Posterior cingulate gyrus (tissue), 11 donors: ENCODE results near the gene MC2R.
"Not testable (repeated sequence)": the region's sequence is repeated elsewhere in the genome, so short reads cannot be mapped to it uniquely, and the experiment has no call there.

Experiments
- DNase-seq, 10 donors: peaks; one replicate each; pipeline versions ENCODE4 v3.0.0 to v3.0.0-alpha.2; 2020 to 2021; ENCODE audit warnings: mixed read lengths in 3 of 10
- intact Hi-C: fragments of 100-400 bp; cut with DNase I; formaldehyde crosslinking; loops from one replicate; pipeline ENCODE4 v1.15.1; 2023

Gene MC2R

DNA sequence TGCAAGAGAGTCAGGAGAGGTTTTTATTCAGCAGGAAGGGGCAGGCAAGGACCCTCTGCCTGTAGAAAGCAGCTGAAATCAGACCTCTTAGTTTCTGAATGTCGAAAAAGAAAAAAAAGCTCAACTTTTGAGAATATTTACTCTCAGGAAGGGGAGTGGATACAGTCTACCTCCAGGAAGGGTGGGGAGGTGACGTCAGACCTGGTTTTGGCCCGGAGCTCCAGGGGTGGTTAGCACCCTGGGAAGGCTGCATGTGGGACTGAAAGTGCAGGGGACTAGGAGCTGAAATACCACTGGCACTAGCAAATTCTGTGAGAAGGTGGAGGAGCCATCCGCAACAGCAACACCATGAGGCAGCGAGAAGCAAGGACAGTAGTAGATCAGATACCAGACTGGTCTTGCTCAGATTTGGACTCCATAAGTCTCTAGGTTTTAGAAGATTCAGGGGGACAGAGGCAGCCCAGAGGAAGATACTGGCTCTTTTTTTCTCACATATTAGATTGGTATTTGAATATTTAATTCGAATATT is 19.8 kb downstream of the MC2R start:
- DNase-seq: no peak
- intact Hi-C loops: no loop called here

GRCh38 chr18:13894531-13894930 is 20.8 kb downstream of the MC2R start:
- intact Hi-C loops: no loop called here
- DNase-seq: no peak

DNA sequence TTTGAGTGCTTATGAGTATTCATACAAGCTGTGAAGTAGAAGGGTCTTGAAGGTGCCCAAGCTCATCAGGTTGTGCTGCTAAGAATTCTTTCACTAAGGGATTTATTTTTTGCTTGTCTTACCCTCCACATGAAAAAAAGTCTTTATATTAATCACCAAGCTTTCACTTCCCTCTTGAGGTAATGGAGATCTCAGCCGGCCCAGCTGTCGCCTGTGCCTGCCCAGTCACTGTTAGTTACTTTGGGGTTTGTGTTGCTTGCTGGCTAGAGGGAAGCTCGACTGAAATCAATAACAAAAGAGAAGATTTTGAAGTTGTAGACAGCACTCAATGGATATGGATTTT is 21.9 kb downstream of the MC2R start:
- intact Hi-C loops: no loop called here
- DNase-seq: no peak

DNA sequence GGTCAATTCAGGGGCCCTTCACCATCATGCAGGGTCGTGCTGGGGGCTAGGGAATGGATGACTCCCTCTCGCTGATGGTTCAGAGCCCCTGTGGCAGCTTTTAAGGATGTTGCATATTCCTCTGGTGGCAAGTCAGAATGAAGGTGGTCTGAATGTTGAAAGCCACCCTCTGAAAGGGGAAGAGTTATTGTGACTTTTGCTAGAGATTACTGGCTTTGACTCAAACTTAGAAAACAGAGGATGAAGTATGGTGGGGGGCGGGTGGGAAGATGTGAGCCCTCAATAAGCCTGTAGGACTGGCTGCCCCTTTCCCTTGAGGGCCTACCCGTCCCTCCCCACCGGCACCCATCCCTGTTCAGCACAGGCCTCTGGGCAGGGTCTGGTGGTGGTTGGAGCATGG is 23.2 kb downstream of the MC2R start:
- DNase-seq: no peak
- intact Hi-C loops: no loop called here

GRCh38 chr18:13890761-13891361 is 24.5 kb downstream of the MC2R start:
- intact Hi-C loops: no loop called here
- DNase-seq: no peak

DNA sequence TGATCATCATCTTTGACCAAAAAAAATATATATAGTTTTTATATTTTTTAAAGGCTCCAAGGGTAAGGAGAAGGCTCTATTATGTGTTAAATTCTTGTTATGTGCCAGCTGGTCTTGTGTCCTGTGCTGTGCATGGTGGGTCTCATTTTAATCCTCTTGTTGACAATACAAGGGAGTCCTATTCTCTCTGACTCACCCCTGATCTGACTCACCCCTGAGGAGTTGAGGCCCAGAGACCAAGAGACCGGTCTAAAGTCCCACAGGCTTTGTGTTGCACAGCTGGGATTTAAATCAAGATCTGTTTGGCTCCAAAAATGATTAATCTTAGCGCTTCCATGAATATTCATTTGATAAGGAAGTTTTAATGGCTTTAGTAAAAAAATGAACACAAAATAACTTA is 25.7 kb downstream of the MC2R start:
- no peak for DNase-seq
- intact Hi-C loops: no loop called here

GRCh38 chr18:13888191-13888716 is 27.1 kb downstream of the MC2R start:
- DNase-seq: no peak
- intact Hi-C loops: no loop called here

- intact Hi-C loops: no loop called here
- DNase-seq: no peak
Measured at GRCh38 chr18:13885009-13885408, 30.3 kb downstream of the MC2R start.

GRCh38 chr18:13879937-13880336 is 35.4 kb downstream of the MC2R start:
- no peak for DNase-seq
- intact Hi-C loops: no loop called here

DNA sequence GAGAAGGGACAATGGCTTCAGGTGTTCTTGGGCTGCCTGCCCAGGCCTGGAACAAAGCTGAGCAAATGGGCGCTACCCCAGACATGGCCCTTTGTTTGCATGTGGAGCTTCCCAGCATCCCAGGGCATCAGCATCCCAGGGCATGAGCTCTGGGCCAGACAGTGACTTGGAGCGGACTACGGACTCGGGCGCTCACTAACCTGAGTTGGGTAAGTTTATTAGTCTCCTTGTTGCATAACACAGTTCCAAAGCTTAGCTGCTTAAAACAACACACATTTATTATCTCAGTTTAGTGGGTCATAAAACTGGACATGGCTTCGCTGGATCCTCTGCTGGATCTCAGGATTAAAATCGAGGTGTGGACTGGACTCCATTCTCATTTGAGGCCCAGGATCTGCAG is 35.8 kb downstream of the MC2R start:
- intact Hi-C loops: no loop called here
- DNase-seq: no peak

DNA sequence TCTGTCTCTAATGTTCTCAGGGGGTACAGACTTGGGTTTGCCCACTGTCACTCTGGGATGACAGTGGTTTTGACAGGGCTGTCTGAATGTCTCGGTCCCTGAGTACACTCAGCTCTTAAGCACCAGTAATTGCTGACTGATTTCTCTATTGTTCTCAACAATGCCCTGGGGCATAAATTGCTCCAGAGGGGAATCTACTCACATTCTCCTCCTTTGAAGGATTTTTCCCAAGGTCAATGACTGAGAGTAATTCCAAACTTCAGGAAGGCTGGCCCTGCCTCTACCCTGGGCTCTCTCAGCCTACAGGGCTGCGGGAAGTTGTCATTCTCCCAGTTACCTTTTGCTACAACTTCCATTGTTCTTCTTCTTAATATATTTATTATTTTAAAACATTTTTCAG is 36.5 kb downstream of the MC2R start:
- no peak for DNase-seq
- intact Hi-C loops: no loop called here

DNA sequence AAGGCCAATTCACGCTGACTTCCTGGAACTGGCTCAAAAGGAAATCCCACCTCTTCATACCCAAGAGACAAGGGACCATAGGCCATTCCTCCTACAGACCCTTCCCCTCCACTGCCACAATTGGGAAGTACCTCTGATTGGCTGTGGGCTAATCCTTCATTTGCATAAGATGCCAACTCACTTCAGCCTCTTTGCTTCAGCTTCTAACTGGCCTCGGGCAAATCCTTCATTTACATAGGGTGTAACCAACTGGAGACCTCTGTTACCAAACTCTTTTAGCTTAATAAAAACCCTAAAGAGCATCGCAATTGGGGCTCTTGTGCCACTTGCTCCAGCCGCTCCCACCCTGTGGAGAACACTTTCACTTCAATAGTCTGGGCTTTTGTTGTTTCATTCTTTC is 38.2 kb downstream of the MC2R start:
- DNase-seq: no peak
- intact Hi-C loops: no loop called here

DNA sequence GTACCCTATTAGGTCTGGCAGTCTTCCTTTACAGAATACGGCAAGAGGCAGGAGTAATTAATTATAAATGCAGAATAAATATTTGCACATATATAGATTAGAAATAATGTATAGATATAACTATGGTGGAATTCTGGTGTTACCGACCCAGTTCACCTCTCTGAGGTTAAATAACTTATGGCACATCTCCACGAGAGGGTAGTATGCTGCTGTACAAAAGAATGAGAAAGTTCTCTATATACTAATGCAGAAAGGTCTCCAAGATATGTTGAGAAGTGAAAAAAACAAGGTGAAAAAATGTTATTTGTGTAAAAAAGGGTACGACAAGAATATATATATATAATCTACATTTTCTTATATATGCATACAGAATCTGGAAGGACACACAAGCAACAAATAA is 40.8 kb downstream of the MC2R start:
- DNase-seq: no peak
- intact Hi-C loops: no loop called here

- DNase-seq: no peak
- intact Hi-C loops: no loop called here
Measured at GRCh38 chr18:13872932-13873331, 42.4 kb downstream of the MC2R start.

GRCh38 chr18:13872373-13872772 is 43.0 kb downstream of the MC2R start:
- no peak for DNase-seq

GRCh38 chr18:13871701-13872100 is 43.6 kb downstream of the MC2R start:
- intact Hi-C loops: no loop called here
- DNase-seq: peak in 1 of 10 donors; percentile 89

More at GRCh38 chr18:13872373-13872772, 43.0 kb downstream of the MC2R start:
- intact Hi-C loops: no loop called here

GRCh38 chr18:13868501-13869271 is 46.6 kb downstream of the MC2R start:
- DNase-seq: peak in 7 of 10 donors; percentile 24 to 88 (median 42)
- intact Hi-C loops: no loop called here

- intact Hi-C loops, DNase-seq: not testable (repeated sequence)
Measured at GRCh38 chr18:13862898-13863297, 52.4 kb downstream of the MC2R start.

DNA sequence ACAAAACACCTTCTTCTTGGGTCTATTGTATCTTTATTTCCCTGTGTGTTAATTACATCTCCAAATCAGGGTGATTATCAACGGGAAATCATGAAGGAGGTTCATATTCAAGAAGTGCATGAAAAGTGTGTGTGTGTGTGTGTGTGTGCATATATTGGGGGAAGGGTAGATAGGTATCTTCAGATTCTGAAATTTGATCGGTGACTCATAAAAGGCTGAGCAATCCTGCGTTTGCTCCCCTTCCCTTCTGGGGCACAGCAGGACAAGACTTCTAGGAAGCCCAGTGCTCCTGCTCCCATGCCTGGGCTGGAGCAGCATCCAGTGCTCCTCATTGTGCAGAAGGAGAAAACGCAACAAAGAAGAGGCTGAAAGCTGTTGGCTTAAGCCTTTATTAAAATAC is 65.5 kb downstream of the MC2R start:
- intact Hi-C loops: no loop called here
- DNase-seq: no peak

DNA sequence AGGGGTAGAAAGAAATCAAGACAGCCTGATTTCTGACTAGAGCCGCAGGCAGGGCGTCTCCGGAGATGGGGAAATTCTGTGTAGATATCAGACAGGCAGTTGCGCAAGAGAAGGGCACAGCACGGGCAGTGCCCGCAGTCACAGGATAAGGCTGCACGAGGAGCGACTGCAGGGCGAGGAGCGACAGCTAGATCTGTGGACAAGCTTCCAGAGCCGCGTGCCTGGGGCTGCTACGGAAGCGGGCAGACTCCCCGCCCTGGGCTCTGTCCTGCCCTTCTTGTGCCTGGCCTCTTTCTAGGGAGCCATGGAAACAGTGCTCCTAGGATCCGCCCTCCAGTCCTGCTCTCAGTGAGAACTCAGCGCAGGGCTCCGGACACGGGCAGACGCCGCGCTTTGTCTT is 78.8 kb downstream of the MC2R start:
- intact Hi-C loops: no loop called here
- DNase-seq: no peak

DNA sequence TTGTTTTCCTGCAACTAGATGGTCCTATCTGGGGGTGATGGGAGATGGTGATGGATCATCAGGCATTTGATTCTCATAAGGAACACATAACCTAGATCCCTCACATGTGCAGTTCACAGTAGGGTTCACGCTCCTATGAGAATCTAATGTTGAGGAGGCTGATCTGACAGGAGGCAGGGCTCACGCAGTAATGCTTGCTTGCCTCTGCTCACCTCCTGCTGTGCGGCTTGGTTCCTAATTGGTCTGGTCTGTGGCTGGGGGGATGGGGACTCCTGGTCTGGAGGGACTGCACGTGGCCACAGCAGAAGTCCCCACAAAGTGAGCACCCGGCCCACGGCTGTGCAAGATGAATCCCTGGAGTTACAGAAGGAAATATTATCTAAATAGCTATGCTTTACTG is 80.1 kb downstream of the MC2R start:
- intact Hi-C loops: no loop called here
- DNase-seq: no peak

DNA sequence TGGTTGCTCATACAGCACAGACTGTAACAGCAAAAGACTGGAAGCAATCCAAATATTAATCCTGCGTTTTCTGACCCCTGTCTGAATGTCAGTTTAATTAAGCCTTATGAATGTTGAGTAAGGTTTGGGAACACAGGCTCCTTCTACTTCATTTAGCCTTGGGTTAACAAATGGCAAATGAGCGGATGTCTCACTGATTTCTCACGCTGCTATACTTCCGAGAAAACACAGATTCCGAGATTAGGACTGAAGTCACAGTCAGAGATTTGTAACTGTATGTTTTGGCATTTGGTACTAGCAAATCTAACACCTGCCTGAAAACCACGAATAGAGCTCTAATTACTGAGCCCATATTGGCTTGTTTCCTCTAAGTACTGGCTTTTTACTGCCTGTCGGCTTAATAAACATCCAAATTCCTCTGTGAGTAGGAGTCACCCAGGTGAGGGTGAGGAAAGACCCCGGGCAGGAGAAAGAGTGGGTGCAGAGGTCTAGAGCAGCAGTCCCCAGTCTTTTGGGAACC is 80.8 kb downstream of the MC2R start:
- intact Hi-C loops: no loop called here
- no peak for DNase-seq
